ENCODE measurements around the gene CCDC149.

GRCh38 chr4:24937176-24937916 is 24.5 kb upstream of the CCDC149 start:
- TF ChIP-seq MAX (IDR thresholded peaks at IDR 0.05): no peak
- TF ChIP-seq, protein P1, sequence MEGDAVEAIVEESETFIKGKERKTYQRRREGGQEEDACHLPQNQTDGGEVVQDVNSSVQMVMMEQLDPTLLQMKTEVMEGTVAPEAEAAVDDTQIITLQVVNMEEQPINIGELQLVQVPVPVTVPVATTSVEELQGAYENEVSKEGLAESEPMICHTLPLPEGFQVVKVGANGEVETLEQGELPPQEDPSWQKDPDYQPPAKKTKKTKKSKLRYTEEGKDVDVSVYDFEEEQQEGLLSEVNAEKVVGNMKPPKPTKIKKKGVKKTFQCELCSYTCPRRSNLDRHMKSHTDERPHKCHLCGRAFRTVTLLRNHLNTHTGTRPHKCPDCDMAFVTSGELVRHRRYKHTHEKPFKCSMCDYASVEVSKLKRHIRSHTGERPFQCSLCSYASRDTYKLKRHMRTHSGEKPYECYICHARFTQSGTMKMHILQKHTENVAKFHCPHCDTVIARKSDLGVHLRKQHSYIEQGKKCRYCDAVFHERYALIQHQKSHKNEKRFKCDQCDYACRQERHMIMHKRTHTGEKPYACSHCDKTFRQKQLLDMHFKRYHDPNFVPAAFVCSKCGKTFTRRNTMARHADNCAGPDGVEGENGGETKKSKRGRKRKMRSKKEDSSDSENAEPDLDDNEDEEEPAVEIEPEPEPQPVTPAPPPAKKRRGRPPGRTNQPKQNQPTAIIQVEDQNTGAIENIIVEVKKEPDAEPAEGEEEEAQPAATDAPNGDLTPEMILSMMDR (IDR thresholded peaks at IDR 0.05 in 2 of 3, conservative IDR thresholded peaks at IDR 0.05 in 1 of 3; ENCODE audit: borderline replicate concordance in 1 of 3, insufficient read depth in 1 of 3, low read depth in 2 of 3, low read length in 2 of 3): no peak
